Measurements from ENCODE around the gene SFXN5.

Gene SFXN5

DNA sequence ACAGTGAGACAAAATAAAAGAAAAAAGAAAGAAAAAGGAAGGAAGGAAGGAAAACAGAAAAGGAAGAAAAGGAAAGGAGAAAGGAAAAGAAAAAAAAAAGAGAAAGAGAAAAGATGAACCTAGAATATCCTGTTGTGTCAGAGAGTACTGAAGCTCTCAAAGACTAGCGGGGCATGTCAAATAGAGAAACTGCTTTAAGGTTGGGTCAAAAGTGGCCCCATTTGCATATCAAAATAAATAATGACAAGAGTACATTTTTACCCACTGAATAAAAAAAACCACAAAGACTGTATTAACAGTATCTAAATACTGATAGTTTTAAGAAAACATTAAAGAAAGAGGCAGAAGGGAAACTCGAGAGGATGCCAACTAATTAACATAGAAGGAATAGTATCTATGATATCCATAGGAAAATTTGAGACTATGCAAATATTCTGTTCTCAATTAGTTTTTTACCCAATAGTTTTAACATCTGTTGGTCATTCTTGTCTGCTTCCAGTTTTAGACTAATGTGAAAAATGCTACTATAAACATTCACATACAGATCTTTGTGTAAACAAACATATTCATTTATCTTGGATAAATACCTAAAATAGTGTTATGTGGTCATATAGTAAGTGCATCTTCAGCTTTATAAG is 53.2 kb downstream of the SFXN5 start:
- DNase-seq = no peak

DNA sequence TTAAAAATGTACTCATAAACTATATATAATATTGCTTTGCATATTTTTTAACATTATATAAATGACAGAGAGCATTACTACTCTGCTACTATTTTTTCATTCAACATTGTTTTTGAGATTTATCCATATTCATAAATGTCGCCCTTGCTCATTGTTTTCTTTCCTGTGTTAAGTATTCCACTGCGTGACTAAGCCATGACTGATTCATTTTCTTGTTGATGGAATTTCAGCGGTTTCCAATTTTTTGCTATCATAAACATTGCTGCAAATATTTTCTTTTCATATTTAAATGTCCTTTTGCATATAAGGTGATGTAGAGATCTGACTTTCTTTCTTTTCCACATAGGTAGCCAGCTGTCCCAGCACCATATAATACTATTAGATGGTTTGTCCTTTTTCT is 57.6 kb downstream of the SFXN5 start:
- DNase-seq = no peak

DNA sequence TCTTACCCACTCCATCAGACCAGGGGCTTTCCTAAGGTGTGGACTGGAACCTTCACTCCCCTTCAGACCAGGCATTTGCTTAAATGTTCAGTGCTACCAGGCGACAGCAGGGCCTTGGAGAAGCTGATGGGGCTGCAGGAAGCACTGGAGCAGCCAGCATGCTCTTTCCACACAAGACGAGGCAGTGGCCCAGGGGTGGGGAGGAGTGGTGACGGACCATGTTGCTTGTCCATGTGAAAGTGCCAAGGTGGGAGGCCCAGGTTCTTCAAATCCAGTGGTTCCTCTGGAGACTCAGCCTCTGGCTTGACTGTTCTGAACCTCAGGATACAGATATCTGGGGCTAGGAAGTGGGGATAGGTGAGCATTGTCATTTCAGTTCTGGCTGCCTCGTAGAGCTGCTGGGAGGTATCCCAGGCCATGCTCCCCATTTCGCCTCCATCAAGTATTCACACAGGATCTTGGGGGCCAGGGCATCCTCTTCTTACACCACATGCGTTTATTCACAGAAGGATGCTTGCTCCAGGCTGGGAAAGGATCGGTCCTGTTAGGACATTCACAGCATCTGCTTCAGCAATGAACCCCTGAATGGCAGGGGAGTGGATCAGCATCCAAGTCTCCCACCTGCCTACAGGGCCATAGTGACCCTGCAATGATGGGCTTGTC is 62.2 kb downstream of the SFXN5 start:
- no peak for DNase-seq

DNA sequence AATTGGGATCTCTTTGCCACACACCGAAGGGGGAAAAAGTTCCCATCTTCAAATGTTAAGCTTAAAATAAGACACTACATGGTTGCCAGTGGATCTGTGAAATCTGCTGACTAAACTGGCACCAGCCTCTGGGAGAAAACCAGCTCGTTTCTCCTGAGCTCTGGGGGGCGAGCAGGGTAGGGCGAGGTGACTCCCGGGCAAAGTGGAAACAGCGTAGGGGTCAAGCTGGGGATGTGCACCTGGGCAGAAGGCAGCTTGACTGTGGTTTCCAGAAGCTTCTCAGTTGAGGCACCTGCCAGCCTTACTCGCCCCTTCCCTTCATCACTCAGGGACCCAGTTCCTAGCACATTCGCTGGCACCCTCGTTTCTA is 62.8 kb downstream of the SFXN5 start:
- DNase-seq = no peak

DNA sequence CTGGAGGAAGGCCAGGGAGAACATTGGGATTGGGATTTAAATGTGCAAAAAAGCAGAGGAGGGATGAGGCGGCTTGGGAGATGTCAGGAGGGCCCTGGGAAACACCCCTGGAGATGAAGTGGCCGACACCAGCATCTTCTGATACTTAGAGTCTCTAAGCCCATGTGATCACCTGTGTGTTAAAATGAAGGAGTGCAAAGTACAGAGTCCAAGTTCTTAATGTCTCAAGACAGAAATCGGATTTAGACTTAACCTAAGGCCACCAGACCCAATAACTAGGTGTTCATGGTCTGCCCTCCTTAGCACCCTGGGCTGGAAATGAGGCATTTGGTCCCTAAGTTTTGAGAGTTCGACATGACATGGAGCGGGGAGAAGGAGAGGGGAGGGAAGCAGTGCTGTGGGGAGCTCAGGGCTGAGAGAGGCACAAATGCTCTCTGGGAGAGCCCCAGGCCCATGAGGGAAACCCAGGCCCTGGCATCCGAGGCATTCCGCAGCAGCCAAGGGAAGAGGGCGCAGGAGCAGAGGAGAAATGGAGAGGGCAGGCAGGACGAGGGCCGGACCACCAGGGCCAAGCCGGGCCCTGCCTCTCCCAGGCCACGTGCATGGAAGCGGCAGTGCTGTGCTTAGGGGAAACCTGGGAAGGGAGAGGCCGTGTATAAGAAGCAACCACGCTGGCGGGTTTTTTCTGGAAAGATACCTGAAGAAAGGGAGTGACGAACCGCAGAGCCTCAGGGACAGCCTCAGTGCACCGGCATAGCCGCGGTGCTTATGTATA is 63.3 kb downstream of the SFXN5 start:
- DNase-seq = no peak

DNA sequence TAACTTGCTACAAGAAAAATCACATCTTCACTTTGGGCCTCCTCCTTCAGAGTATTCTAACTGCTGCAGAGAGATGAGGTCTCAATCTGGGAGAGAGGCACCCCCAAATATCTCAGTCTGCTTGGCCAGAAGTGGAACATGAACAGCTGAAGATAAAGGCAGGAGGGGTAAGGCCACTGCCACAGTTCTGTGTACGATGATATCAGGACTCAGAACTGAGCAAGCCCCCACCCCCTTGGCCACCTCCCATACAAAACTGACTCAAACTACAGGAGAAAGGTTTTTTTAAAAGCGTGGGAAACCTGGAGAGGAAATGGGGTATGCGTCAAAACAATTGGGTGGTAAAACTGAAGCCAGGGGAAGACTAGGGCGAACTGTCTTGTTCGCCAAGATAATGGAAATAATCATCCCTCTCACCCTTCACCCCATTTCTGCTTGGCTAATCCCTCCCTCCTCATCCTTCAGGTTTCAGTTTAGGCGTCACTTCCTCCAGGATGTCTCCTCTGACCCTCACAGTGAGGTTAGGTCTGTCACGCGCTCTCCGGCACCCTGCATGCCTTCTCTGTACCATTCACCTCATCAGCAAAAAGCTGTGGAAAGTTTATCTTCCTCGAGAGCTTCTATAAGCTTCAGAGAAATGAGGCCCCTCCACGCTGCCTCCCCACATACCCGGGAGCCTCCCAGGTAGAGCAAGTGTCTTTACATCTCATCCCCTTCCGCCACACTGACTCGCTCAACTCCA is 64.4 kb downstream of the SFXN5 start:
- no peak for DNase-seq

DNA sequence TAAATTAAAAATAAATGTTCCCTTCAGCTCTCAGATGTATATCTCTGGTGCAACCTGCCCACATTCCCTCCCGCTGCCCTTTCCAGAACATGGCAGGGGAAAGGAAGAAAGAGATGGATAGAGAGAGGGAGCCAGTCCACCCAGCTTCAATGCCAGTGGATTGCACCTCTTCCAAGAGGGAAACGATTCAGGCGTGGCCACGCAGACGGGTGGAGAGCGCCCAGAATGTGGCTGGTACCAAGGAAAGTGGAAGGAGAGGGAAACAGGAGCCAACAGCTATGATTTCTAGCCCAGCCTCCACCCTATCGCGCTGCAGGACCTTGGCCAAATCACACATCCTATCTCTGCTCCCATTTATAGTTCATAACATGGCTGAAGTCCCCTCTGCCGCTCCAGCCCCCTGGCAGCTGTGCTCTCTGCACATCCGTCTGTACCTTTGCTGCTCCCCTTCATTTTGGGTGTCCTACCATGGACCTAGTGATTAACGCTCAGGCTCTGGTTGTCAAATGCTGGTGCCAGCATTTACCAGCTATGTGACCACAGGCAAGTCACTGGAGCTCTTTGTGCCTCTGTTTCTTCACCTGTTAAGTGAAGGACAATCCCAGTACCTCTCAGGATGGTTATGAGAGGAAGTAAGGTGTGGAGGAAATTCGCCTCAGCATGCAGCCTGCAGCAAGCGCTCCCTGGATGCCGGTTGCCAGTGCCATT is 66.5 kb downstream of the SFXN5 start:
- no peak for DNase-seq

DNA sequence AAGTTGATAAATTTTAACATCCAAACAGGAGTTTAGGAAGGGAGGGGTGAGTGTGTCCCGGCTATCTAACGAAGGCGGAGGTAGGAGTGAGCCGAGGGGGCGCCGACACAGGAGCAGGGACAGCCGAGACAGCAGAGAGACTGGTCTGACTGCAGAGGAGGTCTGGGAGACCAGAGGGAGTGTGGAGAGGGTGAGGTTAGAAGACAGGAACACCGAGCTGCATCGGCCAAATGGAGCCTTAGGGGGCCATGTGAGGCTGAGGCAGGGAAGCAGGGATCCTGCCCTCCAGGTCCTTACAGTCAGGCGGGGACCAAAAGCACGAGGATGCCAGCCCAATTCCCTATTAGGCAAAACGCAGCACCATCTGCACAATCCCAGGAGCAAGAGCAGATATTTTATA is 67.0 kb downstream of the SFXN5 start:
- DNase-seq = no peak

DNA sequence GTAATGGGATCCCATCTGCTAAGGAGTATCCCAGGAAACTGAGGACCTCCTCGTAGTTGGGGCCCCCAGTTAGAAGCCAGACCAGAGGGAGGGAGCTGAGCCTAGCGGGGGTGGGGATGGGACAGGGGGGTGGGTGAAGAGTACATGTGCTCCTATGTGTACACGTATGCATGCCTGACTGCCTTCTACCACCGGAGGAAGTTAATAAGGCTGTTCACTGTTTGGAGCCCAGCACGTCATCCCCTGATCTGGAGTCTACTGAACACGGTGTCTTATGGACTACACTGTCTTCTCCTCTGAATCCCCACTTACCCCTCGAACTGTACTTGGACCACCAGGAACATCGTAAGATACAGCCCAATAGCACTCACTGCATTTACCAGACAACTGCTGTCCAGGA is 68.5 kb downstream of the SFXN5 start:
- no peak for DNase-seq

DNA sequence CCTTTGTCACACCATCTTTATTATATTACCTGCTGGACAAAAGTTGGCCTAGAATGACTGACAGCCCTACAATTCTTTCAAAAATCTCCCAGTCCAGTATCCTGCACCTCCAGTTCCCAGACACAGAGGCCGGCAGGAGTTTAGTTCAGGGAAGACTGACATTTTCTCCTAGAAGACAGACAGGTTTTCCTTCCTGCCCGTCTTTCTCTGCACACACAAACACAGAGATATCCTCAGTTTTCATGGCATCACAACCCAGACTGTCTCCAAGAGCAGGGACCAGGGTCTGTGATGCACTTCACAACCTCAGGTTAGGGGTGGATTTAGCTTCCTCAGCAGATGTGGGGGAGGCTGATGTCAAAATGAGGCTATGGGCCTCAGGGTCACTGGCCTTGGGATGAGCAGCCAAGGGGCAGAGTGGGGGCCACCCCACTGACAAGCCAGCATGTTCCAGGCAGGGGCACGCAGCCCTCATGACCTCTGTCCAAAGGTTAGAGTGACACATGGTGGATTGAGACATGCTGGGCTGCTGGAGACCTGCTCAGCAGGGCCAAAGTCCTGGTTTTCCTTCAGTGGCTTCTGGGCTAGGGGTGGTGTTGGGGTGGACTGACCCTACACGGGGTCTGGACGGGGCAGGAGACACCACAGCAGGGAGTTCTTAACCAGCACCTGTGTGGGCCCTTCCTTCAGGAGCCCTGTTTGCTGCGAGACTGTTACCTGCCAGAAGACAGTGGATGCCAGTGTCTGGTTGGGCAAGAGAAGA is 70.5 kb downstream of the SFXN5 start:
- no peak for DNase-seq

DNA sequence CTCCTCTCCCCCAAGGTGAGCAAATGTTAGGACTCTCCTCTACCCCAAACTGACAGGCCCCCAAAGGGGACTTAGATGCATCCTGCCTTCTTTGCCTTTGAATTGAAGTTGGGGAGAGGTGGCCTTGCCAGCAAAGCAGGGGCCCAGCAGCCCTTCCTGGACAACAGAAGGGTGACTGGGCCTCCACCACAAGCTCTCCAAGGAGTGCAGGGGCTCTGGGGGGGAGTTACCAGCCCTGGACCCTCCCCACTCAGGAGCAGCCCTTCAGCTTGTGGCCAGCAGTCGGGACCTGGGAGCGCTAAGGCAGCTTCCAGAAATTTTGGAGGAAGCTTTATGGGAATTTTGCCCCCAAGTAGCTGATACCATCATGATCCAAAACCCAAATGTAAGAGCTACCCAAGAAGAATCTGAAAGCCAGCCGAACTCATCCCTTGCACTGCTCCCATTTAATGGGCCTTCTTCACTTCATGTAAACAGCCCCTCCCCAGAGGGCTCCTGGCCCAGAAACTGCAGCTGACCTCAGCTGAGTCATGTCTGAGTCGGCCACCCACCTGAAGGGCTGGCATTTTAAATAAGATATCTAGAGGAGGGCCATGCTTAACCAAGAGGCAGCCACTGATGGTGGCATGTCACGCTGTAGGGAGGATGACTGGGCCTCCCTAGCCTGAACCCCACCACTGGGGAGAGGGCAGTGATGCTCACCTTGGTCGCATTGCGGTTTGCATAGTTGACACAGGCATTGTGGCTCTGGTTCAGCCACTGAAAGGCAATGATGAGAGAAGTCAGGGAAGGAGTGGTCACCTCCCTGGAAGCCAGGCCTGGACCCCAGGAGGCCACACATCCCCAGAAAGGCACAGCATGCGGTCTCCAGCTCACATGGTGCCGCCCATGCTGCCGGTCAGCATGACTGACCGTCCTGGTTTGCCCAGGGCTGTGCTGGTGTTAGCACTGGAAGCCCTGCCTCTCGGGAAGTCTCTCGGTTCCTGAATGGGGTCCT is 71.5 kb downstream of the SFXN5 start:
- no peak for DNase-seq

DNA sequence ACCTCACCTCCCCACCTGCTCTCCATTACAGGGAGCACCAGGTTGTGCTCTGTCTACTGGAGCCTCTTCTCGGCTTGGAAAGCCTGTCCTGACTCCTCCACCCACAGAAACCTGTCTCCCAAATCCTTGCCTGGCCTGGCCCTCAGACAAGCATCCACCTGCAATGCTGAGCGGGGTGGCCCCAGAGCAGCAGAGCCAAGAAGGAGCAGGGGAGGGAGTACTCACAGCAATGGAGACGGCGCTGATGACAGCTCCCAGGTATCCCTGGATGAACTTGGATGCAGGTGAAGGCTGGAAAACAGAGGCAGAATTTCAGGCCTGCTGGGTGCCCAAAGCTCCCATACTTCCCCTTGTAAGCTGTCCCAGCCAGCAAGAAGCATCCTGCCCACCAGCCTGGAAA is 72.8 kb downstream of the SFXN5 start:
- no peak for DNase-seq

DNA sequence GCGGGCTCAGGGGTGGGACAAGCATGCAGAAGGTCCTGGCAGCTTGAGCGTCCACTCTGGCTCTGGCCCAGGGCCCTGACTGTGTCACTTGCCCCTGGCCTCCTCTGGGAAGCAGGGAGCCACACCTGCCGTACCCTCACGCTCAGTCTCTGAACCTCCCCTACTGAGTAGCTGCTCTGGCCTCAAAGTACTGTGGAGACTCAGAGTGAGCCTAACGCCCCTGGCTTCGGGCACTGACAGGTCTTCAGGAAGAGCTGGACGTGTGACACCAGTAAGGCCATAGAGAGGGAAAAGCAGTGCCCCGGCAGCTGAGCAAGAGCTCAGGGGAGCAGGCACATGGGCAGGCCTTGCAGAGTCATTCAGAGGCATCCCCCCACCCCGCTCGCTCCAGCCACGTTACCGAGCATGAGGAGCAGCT is 73.3 kb downstream of the SFXN5 start:
- DNase-seq = no peak

DNA sequence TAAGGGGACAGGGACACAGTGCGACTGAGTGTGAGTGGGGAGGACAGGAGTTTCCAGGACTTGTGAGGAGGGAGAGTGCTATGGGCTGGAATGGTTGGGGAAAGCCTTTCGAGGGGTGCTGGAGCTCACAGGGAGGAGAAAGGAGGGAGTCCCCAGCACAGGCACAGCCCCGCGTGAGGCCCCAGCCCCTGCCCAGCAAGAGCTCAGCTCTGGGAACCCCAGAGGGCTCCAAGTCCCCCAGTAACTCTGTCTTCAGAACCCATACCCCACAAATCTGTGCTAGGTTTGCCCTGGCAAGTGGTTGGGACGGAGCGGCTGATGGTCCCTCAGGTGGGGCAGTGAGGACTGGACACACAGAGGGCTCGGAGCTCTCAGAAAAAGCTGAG is 75.4 kb downstream of the SFXN5 start:
- DNase-seq = no peak

DNA sequence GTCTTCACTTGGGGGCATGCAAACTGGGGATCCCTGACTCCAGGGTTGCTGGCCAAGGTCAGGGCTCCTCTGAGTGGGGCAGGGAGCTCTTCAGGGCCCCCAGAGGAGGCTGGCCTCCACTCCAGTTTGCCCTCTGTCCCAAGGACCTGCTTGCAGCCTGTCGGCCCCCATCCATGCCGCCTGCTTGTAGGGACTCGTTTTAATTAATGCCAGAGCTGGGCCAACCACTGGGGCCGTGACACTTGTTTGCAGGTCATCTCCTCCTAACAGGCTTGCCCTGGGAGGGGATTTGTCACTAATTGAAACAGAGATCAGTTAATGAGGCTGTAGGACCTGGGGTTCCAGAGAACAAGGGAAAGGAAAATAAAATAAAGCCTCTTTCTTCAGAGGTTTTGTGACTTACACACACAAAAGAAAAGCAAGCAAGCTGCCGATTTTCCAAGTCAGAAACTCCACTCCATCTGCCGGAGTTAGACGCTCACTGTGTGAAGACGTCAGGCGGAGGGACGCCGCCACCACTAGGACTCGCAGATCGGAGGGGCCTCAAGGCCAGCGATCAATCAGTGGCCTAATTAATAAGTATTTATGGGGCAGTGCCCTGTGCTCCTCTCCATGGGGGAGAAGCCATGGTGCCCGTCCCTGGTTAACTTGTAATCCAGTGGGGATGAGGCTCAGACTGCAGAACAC is 75.9 kb downstream of the SFXN5 start:
- DNase-seq = no peak

DNA sequence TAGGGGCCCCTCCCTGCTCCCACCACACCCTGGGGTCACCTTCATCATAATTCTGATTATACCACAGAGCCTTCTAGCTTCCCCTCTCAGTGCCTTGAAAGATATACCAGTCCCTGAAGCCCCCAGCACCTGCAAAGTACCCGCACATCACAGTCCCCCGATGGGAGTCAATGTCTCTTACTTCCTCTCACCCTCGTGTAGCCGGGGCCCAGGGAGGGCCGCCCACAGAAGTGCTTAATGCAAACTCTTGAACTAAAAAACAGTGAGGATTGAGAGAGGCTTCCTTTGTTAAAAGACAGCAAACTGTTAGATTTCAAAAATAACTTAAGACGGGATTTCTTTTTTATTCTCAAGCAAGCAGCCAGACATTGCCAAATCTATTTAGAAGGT is 76.5 kb downstream of the SFXN5 start:
- DNase-seq = no peak

DNA sequence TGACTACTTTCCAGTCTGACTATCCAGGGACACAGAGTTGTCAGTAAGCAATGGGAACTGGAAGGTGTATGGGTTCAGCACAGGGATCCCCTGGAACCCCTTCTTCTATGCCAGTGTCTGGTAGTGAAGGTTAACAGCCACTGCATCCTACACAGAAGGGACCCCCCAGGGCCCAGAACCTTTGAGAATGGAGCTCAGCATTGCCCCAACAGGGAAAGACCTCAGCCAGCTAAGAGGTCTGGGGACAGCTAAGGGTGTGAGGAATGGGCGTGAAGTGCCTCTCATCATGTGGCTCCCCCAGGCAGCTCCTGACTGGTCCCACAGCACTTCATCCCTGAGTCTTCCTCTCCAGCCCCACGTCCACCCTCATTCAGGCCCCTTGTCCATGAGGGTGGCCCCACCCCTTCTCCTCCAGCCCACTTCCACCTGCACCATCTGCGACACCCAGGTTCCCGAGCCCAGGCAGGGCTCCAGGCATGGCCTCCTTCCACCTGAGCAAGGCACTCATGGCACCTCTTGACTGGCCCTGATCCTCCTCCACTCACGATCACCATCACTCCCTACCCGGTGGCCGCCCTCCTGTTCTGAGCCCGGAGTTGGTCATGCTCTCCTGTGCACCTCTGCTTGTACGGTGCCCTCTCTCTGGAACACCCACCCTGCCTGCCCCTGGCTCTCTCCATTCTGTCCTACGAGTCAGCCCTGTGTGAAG is 77.1 kb downstream of the SFXN5 start:
- DNase-seq = no peak

DNA sequence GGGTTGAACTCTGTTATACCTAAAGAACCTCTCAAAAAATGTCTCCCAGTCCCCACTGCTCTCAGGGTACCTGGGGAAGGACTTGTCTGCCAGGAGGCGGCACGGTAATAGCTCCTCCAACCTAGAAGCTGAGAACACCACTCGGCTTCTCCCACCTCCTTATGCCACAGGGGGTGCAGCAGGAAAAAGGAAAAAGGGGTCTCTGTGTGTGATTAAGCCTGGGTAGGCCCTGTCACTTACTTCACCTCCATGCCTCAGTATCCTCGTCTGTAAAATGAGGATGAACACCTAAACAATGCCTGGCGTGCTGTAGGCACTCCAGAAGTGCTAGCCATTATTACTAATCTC is 77.6 kb downstream of the SFXN5 start:
- no peak for DNase-seq

DNA sequence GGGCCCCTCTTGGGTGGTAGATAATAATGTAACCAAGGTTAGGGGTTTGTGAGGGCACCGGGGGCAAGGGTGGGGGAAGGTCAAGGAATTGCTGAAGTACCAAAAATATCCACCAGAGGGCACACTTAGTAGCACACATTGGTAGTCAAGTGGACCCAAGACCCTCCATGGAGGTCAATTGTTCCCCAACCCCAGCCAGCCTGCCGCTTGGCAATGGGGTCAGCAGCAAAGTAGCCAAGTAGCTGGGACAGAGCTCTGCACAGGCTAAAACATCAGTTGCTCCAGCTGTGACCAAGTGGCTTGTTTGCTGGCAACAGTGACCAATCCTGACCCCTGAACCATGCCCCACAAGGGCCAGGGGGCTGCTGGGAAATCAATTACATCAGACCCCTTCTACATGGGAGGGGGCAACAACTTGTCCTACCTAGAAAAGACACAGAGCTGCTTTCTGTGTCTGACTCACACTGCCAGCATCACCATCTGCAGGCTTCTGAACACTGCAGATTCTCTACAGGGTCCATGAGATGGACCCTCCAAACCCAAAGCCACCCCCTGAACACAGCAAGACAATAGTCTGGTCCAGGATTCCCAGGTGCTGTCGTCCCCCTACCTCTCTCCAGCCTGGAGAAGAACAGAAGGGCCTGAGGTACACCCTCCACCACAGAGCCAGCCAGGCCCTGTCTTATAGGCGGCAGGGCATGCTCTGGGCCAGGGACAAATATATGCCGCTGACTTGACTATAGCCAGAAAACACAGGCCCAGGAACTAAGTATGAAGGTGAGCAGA is 78.2 kb downstream of the SFXN5 start:
- DNase-seq = no peak
